OCI-LY1 (cell line): ENCODE results near the gene CCL20.
"Not testable (repeated sequence)": the region's sequence is repeated elsewhere in the genome, so short reads cannot be mapped to it uniquely, and the experiment has no call there.

Experiments used
- H2AFZ ChIP-seq: fragments of 200-600 bp; sonication (generic), shearing (Covaris generic); 2 replicates; pipeline ENCODE4 v1.6.0; 2014; ENCODE audit warnings: antibody characterized with exemption, mild to moderate bottlenecking, low read length
- H3F3A ChIP-seq: fragments of 200-600 bp; sonication (generic), shearing (Covaris generic); 2 replicates; pipeline ENCODE4 v1.6.0; 2014; ENCODE audit warnings: mild to moderate bottlenecking, antibody characterized with exemption, low read length, moderate library complexity; ENCODE audit not compliant: insufficient read depth
- H3K27ac ChIP-seq: fragments of 200-600 bp; sonication (generic); 2 replicates; pipeline ENCODE4 v1.5.1; 2014; ENCODE audit warnings: low read length, mixed run types, mild to moderate bottlenecking, low read depth; ENCODE audit not compliant: poor library complexity, severe bottlenecking
- H3K27me3 ChIP-seq: fragments of 200-600 bp; sonication (generic); 2 replicates; pipeline ENCODE4 v1.6.0; 2014; ENCODE audit warnings: antibody characterized with exemption, mild to moderate bottlenecking, low read length, moderate library complexity; ENCODE audit not compliant: insufficient read depth
- H3K36me3 ChIP-seq: fragments of 200-600 bp; sonication (generic); 2 replicates; pipeline ENCODE4 v1.6.1; 2014; ENCODE audit warnings: mild to moderate bottlenecking, antibody characterized with exemption, low read length, moderate library complexity, mixed read lengths; ENCODE audit not compliant: insufficient read depth
- H3K4me1 ChIP-seq: fragments of 200-600 bp; sonication (generic); 2 replicates; pipeline ENCODE4 v1.5.1; 2014; ENCODE audit warnings: mild to moderate bottlenecking, low read length, moderate library complexity; ENCODE audit not compliant: insufficient read depth, severe bottlenecking
- H3K4me2 ChIP-seq: fragments of 200-600 bp; sonication (generic), shearing (Covaris generic); 2 replicates; pipeline ENCODE4 v1.6.1; 2014; ENCODE audit warnings: low read length
- H3K4me3 ChIP-seq: fragments of 200-600 bp; sonication (generic); 2 replicates; pipeline ENCODE4 v1.5.1; 2014; ENCODE audit warnings: low read length, low read depth, mild to moderate bottlenecking, mixed read lengths; ENCODE audit not compliant: poor library complexity, severe bottlenecking
- H3K79me2 ChIP-seq: fragments of 200-600 bp; shearing (Covaris generic); 2 replicates; pipeline ENCODE4 v1.6.1; 2016; ENCODE audit warnings: mixed run types, low read length, mixed read lengths; ENCODE audit not compliant: insufficient read depth
- H3K9ac ChIP-seq: fragments of 200-600 bp; sonication (generic), shearing (Covaris generic); 2 replicates; pipeline ENCODE4 v1.6.1; 2014; ENCODE audit warnings: mild to moderate bottlenecking, low read length, mixed read lengths
- H3K9me2 ChIP-seq: fragments of 200-600 bp; sonication (generic), shearing (Covaris generic); 2 replicates; pipeline ENCODE4 v1.6.1; 2014; ENCODE audit warnings: low read depth, mild to moderate bottlenecking, low read length, mixed read lengths
- H3K9me3 ChIP-seq: fragments of 200-600 bp; shearing (Covaris generic); 2 replicates; pipeline ENCODE4 v1.6.1; 2014; ENCODE audit warnings: low read length, mixed read lengths
- H4K20me1 ChIP-seq: fragments of 200-600 bp; sonication (generic), shearing (Covaris generic); 2 replicates; pipeline ENCODE4 v1.6.0; 2016; ENCODE audit warnings: mild to moderate bottlenecking, low read length; ENCODE audit not compliant: insufficient read depth
- EZH2 ChIP-seq: fragments of 200-600 bp; sonication (generic), shearing (Covaris generic); IDR thresholded peaks from 2 replicates; pipeline ENCODE4 v1.8.0; 2017; ENCODE audit warnings: borderline replicate concordance, mixed run types, mild to moderate bottlenecking, antibody characterized with exemption, low read length, moderate library complexity, mixed read lengths
- TF ChIP-seq, protein P1 (sequence below): fragments of 200-600 bp; sonication (generic), shearing (Covaris generic); IDR thresholded peaks from 2 replicates; pipeline ENCODE4 v1.5.1; 2017; ENCODE audit warnings: mild to moderate bottlenecking, antibody characterized with exemption, low read length, moderate library complexity, mixed read lengths

The CCL20 gene

GRCh38 chr2:227834916-227835650 is 21.4 kb downstream of the CCL20 start:
- H3K4me3 ChIP-seq = no peak overlapping the region
- H4K20me1 ChIP-seq = no peaks in the 10 kb centered on the region

DNA sequence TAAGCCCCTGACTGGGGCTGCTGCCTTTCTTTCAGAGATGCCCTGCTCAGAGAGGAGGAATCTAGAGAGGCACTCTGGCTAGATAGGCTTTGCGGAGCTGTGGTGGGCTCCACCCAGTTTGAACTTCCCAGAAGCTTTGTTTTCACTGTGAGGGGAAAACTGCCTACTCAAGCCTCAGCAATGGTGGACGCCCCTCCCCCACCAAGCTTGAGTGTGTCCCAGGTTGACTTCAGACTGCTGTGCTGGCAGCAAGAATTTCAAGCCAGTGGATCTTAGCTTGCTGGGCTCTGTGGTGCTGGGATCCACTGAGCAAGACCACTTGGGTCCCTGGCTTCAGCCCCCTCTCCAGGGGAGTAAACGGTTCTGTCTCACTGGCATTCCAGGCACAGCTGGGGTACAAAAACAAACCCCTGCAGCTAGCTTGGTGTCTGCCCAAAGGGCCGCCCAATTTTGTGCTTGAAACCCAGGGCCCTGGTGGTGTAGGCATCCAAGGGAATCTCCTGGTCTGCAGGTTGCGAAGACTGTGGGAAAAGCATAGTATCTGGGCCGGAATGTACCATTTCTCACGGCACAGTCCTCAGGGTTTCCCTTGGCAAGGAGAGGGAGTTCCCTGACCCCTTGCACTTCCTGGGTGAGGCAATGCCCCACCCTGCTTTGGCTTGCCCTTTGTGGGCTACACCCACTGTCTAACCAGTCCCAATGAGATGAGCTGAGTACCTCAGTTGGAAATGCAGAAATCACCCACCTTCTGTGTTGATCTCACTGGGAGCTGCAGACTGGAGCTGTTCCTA is 25.9 kb downstream of the CCL20 start:
- not testable (repeated sequence) for H3K4me3 ChIP-seq, H3K9me2 ChIP-seq, H3K9ac ChIP-seq, H3K27ac ChIP-seq, H3K4me2 ChIP-seq, H3K9me3 ChIP-seq, H3K4me1 ChIP-seq, H3K79me2 ChIP-seq, H3K27me3 ChIP-seq, H2AFZ ChIP-seq, H3F3A ChIP-seq, H3K36me3 ChIP-seq, H4K20me1 ChIP-seq

More at GRCh38 chr2:227834916-227835650, 21.4 kb downstream of the CCL20 start:
- no peaks in the 10 kb centered on the region for H3K9me2 ChIP-seq
- H3K9me3 ChIP-seq = no peaks in the 10 kb centered on the region
- H3K9ac ChIP-seq = no peak overlapping the region
- TF ChIP-seq, protein P1, sequence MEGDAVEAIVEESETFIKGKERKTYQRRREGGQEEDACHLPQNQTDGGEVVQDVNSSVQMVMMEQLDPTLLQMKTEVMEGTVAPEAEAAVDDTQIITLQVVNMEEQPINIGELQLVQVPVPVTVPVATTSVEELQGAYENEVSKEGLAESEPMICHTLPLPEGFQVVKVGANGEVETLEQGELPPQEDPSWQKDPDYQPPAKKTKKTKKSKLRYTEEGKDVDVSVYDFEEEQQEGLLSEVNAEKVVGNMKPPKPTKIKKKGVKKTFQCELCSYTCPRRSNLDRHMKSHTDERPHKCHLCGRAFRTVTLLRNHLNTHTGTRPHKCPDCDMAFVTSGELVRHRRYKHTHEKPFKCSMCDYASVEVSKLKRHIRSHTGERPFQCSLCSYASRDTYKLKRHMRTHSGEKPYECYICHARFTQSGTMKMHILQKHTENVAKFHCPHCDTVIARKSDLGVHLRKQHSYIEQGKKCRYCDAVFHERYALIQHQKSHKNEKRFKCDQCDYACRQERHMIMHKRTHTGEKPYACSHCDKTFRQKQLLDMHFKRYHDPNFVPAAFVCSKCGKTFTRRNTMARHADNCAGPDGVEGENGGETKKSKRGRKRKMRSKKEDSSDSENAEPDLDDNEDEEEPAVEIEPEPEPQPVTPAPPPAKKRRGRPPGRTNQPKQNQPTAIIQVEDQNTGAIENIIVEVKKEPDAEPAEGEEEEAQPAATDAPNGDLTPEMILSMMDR = no peak
- TF ChIP-seq EZH2 = no peak
- no peaks in the 10 kb centered on the region for H3K36me3 ChIP-seq
- no peak overlapping the region for H2AFZ ChIP-seq
- H3K27me3 ChIP-seq = no peaks in the 10 kb centered on the region
- no peaks in the 10 kb centered on the region for H3F3A ChIP-seq
- H3K79me2 ChIP-seq = no peaks in the 10 kb centered on the region
- H3K4me2 ChIP-seq = no peak overlapping the region
- H3K27ac ChIP-seq = no peak overlapping the region
- H3K4me1 ChIP-seq = no peaks in the 10 kb centered on the region

GRCh38 chr2:227846831-227847230 is 33.2 kb downstream of the CCL20 start:
- H3K4me3 ChIP-seq = no peak overlapping the region
- no peak overlapping the region for H3K4me2 ChIP-seq
- H3K9ac ChIP-seq = no peak overlapping the region
- H3K79me2 ChIP-seq = no peaks in the 10 kb centered on the region
- H3K27ac ChIP-seq = no peak overlapping the region
- H3F3A ChIP-seq = no peaks in the 10 kb centered on the region
- no peaks in the 10 kb centered on the region for H3K9me2 ChIP-seq
- TF ChIP-seq, protein P1 = no peak
- no peak for TF ChIP-seq EZH2
- H3K4me1 ChIP-seq = no peaks in the 10 kb centered on the region
- H2AFZ ChIP-seq = no peak overlapping the region
- no peaks in the 10 kb centered on the region for H3K27me3 ChIP-seq
- no peaks in the 10 kb centered on the region for H4K20me1 ChIP-seq
- H3K9me3 ChIP-seq = no peaks in the 10 kb centered on the region
- H3K36me3 ChIP-seq = no peaks in the 10 kb centered on the region
